Bronchial epithelial cell (primary cell): Measurements from ENCODE around the gene DYNLT4. TPM values are rescaled to one million over a fixed set of nuclear protein-coding genes. Genes with fewer than 3 reads are reported as not detected.
"Not testable (repeated sequence)": the region's sequence is repeated elsewhere in the genome, so short reads cannot be mapped to it uniquely, and the experiment has no call there.

Experiments used
- DNase-seq: peaks from one replicate; pipeline ENCODE4 v3.0.0-alpha.2; 2010; ENCODE audit warnings: low read depth
- FAIRE-seq: peaks from 2 replicates; lab custom pipeline; 2011; peaks lifted over from hg19 to GRCh38; lab: Jason Lieb, UNC
- H3K27me3 ChIP-seq: 2 replicates; pipeline ENCODE4 v1.5.1; 2011; ENCODE audit warnings: low read length; ENCODE audit not compliant: control insufficient read depth, insufficient read depth
- H3K36me3 ChIP-seq: 2 replicates; pipeline ENCODE4 v1.5.1; 2011; ENCODE audit warnings: low read length; ENCODE audit not compliant: control insufficient read depth, insufficient read depth
- H3K4me3 ChIP-seq: 2 replicates; pipeline ENCODE4 v1.5.1; 2011; ENCODE audit warnings: mild to moderate bottlenecking, low read depth, low read length, control low read depth
- total RNA-seq: library from RNA; depleted of rRNA; stranded (reverse); fragments of >200 nt; gene quantifications from 2 replicates; pipeline ENCODE4 v1.2.1, GENCODE V29; 2014
- TF ChIP-seq, protein P1 (sequence below): IDR thresholded peaks from 2 replicates; pipeline ENCODE4 v1.5.1; 2011; ENCODE audit warnings: mild to moderate bottlenecking, moderate library complexity, low read length, control low read depth, inconsistent platforms; ENCODE audit not compliant: insufficient read depth, severe bottlenecking

Gene DYNLT4
- total RNA-seq, 1 donor from 2014 or later, result not detected

GRCh38 chr1:44839576-44839975 is 32.4 kb upstream of the DYNLT4 start:
- H3K36me3 ChIP-seq, result no peaks in the 10 kb centered on the region
- no peaks in the 10 kb centered on the region for H3K27me3 ChIP-seq
- TF ChIP-seq, protein P1, sequence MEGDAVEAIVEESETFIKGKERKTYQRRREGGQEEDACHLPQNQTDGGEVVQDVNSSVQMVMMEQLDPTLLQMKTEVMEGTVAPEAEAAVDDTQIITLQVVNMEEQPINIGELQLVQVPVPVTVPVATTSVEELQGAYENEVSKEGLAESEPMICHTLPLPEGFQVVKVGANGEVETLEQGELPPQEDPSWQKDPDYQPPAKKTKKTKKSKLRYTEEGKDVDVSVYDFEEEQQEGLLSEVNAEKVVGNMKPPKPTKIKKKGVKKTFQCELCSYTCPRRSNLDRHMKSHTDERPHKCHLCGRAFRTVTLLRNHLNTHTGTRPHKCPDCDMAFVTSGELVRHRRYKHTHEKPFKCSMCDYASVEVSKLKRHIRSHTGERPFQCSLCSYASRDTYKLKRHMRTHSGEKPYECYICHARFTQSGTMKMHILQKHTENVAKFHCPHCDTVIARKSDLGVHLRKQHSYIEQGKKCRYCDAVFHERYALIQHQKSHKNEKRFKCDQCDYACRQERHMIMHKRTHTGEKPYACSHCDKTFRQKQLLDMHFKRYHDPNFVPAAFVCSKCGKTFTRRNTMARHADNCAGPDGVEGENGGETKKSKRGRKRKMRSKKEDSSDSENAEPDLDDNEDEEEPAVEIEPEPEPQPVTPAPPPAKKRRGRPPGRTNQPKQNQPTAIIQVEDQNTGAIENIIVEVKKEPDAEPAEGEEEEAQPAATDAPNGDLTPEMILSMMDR, result no peak
- no peak overlapping the region for H3K4me3 ChIP-seq
- FAIRE-seq (no peak), DNase-seq (no peak)

GRCh38 chr1:44838294-44838693 is 31.1 kb upstream of the DYNLT4 start:
- not testable (repeated sequence) for DNase-seq, H3K4me3 ChIP-seq, H3K27me3 ChIP-seq, H3K36me3 ChIP-seq, FAIRE-seq

GRCh38 chr1:44835738-44836675 is 28.9 kb upstream of the DYNLT4 start:
- FAIRE-seq (no peak), DNase-seq (peak; percentile 79)
- Histone ChIP-seq H3K27me3 (no peaks in the 10 kb centered on the region), H3K36me3 (no peaks in the 10 kb centered on the region), H3K4me3 (no peak overlapping the region)
- TF ChIP-seq, protein P1, result peak; percentile 86

DNA sequence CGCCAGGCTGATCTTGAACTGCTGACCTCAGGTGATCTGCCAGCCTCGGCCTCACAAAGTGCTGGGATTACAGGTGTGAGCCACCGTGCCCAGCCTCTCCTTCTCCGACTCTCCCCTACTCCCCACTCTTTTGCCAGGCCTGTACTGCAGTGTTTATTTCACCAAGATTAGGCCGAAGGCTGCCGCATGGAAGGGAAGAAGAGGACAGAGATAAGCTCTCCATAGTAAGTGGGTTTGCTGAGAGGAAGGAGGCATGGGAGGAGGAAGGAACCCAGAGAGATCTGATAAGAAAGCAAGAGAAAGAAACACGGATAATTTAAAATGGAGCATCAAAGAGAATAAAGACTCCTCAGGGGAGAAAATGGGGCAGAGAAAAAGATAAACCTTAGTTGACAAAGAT is 27.2 kb upstream of the DYNLT4 start:
- Histone ChIP-seq H3K36me3 (no peaks in the 10 kb centered on the region), H3K4me3 (no peak overlapping the region), H3K27me3 (no peaks in the 10 kb centered on the region)
- TF ChIP-seq, protein P1, result no peak
- FAIRE-seq, result no peak
- no peak for DNase-seq

GRCh38 chr1:44832056-44832705 is 25.0 kb upstream of the DYNLT4 start:
- TF ChIP-seq, protein P1, result no peak
- Histone ChIP-seq H3K36me3 (no peaks in the 10 kb centered on the region), H3K27me3 (no peaks in the 10 kb centered on the region), H3K4me3 (no peak overlapping the region)
- FAIRE-seq (no peak), DNase-seq (no peak)

GRCh38 chr1:44831516-44831915 is 24.4 kb upstream of the DYNLT4 start:
- TF ChIP-seq, protein P1, result no peak
- Histone ChIP-seq H3K36me3 (no peaks in the 10 kb centered on the region), H3K4me3 (no peak overlapping the region), H3K27me3 (no peaks in the 10 kb centered on the region)
- no peak for DNase-seq
- FAIRE-seq, result no peak
